Right lobe of liver (tissue), 6 donors: ENCODE results near the gene LYZL2. TPM values are rescaled to one million over a fixed set of nuclear protein-coding genes. Genes with fewer than 3 reads are reported as not detected.
"Not testable (repeated sequence)": the region's sequence is repeated elsewhere in the genome, so short reads cannot be mapped to it uniquely, and the experiment has no call there.

Source experiments
- ATAC-seq, 4 donors: fragments of 200-7000 bp; cut with Tn5 transposase; one replicate each; pipeline ENCODE4 v1.9.1; 2020; ENCODE audit warnings: mild to moderate bottlenecking in 4 of 4, moderate library complexity in 4 of 4
- DNase-seq, 3 donors: peaks; one replicate each; pipeline ENCODE4 v3.0.0-alpha.2; 2020
- H3K27ac ChIP-seq, 3 donors: fragments of 200-600 bp; one replicate each; pipeline ENCODE4 v1.8.0; 2022
- H3K27me3 ChIP-seq, 2 donors: fragments of 200-600 bp; one replicate each; pipeline ENCODE4 v1.8.0; 2022
- H3K36me3 ChIP-seq, 4 donors: fragments of 200-600 bp; sonication (generic) in 1 of 4; one replicate each; pipeline versions ENCODE4 v1.5.1 to v1.8.0; 2017 to 2022; ENCODE audit warnings: control low read depth in 1 of 4
- H3K4me1 ChIP-seq, 4 donors: fragments of 200-600 bp; sonication (generic) in 1 of 4; one replicate each; pipeline versions ENCODE4 v1.5.1 to v1.8.0; 2017 to 2022; ENCODE audit warnings: control low read depth in 1 of 4
- H3K4me3 ChIP-seq, 3 donors: fragments of 200-600 bp; one replicate each; pipeline ENCODE4 v1.8.0; 2022
- H3K9me3 ChIP-seq, 4 donors: fragments of 200-600 bp; sonication (generic) in 1 of 4; one replicate each; pipeline versions ENCODE4 v1.5.1 to v1.8.0; 2017 to 2022; ENCODE audit warnings: control low read depth in 1 of 4
- POLR2A ChIP-seq: fragments of 450-650 bp; IDR thresholded peaks from one replicate; pipeline ENCODE4 v1.6.1; 2017; ENCODE audit warnings: antibody characterized with exemption, mild to moderate bottlenecking
- WGBS: methylation state at CpG from one replicate; pipeline ENCODE4 v1.1.6; 2018; ENCODE audit warnings: low coverage, low lambda C conversion rate; ENCODE audit not compliant: insufficient coverage; ENCODE audit errors: missing lambda C conversion rate; 5-methylcytosine and 5-hydroxymethylcytosine counted together
- intact Hi-C, 2 donors: fragments of 100-400 bp; cut with DNase I; formaldehyde crosslinking; loops; one replicate each; pipeline versions ENCODE4 v1.11.2 to v1.14.1; 2022
- total RNA-seq, 6 experiments: library from RNA; depleted of rRNA in 2 of 6; stranded (reverse); fragments of >200 nt in 2 of 6; fragmentation: NEBNext Ultra II Directional in 3 of 6; extraction: Animal tissue kit (Norgen Biotek cat#: 25700) in 3 of 6; gene quantifications; one replicate each; pipeline versions ENCODE4 v1.1.0 to v1.2.4, GENCODE V29; 2016 to 2023
- TF ChIP-seq, protein P1 (sequence below), 4 donors: fragments of 200-600 bp in 3 of 4; fragments of 450-650 bp in 1 of 4; IDR thresholded peaks; one replicate each; pipeline versions ENCODE4 v1.5.1 to v1.8.0; 2016 to 2022; ENCODE audit warnings: antibody characterized with exemption in 4 of 4, mild to moderate bottlenecking in 2 of 4
- donor health status: DM: no; HTN: yes; CAD: no.
- donor health status: DM: no; HTN: no; CAD: no.
- donor health status: DM: no; HTN: no; CAD: no.
- donor health status: DM: no; HTN: yes; CAD: no.
- donor health status: DM: no; HTN: yes; CAD: no.

LYZL2 gene
- total RNA-seq, 6 experiments from 2014 or later, result not detected

DNA sequence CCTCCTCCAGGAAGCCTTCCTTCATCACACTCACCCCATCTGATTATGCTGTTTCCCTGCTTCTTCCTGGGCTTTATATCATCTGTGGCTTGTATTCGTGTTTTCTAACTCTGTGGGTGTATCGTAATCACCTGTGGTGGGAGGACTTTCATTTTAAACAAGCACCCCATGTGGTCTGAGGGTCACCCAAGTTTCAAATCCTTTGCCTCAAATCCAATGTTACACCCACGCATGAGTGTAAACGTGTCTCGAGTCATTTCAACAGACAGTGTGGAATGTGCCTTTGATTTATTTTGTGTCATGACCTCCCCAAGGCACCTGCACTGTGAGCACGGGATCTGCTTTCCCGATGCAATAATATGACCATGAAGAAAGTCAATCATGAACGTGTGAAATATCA, 17.5 kb upstream of the LYZL2 start:
- WGBS, result 41% methylated on average over 8 of the region's 8 CpGs
- TF ChIP-seq POLR2A, result no peak
- TF ChIP-seq, protein P1, sequence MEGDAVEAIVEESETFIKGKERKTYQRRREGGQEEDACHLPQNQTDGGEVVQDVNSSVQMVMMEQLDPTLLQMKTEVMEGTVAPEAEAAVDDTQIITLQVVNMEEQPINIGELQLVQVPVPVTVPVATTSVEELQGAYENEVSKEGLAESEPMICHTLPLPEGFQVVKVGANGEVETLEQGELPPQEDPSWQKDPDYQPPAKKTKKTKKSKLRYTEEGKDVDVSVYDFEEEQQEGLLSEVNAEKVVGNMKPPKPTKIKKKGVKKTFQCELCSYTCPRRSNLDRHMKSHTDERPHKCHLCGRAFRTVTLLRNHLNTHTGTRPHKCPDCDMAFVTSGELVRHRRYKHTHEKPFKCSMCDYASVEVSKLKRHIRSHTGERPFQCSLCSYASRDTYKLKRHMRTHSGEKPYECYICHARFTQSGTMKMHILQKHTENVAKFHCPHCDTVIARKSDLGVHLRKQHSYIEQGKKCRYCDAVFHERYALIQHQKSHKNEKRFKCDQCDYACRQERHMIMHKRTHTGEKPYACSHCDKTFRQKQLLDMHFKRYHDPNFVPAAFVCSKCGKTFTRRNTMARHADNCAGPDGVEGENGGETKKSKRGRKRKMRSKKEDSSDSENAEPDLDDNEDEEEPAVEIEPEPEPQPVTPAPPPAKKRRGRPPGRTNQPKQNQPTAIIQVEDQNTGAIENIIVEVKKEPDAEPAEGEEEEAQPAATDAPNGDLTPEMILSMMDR (IDR thresholded peaks at IDR 0.05), result no peak
- no peak overlapping the region for H3K4me3 ChIP-seq
- H3K27ac ChIP-seq, result no peak overlapping the region
- H3K27me3 ChIP-seq, result no peaks in the 10 kb centered on the region
- ATAC-seq (no peak), DNase-seq (no peak)
- intact Hi-C loops, result no loop called here
- H3K36me3 ChIP-seq, result no peaks in the 10 kb centered on the region
- H3K9me3 ChIP-seq, result no peaks in the 10 kb centered on the region
- no peaks in the 10 kb centered on the region for H3K4me1 ChIP-seq

DNA sequence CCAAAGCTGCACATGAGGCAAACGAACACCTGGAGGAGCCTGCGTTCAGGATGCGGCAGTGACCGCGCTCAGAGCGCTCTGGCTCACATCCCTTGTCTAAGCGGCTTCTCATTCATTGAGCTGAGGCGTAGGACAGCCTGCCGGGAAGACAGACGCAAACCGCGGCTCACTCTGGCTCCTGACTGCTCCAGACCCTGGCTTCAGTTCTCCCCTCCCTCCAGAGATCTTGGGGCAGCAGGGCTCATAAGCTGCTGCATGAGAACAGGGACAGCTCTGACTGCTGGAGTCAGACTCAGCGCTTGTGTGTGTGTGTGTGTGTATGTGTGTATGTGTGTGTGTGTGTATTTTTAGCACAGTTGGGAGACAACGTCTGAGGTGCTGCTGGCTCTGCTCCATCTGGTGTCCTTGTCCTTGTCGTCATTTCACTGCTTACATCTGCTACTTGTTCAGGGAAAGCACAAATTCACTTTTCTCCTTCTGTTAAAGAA, 15.8 kb upstream of the LYZL2 start:
- no peaks in the 10 kb centered on the region for H3K36me3 ChIP-seq
- peak in 1 of 3 donors; percentile 30 for DNase-seq
- peak; percentile 55 to 70 (median 60) for ATAC-seq
- H3K4me1 ChIP-seq, result no peaks in the 10 kb centered on the region
- no peak overlapping the region for H3K27ac ChIP-seq
- intact Hi-C loops, result no loop called here
- H3K4me3 ChIP-seq, result no peak overlapping the region
- H3K27me3 ChIP-seq, result no peaks in the 10 kb centered on the region
- no peaks in the 10 kb centered on the region for H3K9me3 ChIP-seq
- WGBS, result 12% methylated on average over 14 of the region's 15 CpGs
- TF ChIP-seq POLR2A, result no peak
- TF ChIP-seq, protein P1 (IDR thresholded peaks at IDR 0.05), result no peak

DNA sequence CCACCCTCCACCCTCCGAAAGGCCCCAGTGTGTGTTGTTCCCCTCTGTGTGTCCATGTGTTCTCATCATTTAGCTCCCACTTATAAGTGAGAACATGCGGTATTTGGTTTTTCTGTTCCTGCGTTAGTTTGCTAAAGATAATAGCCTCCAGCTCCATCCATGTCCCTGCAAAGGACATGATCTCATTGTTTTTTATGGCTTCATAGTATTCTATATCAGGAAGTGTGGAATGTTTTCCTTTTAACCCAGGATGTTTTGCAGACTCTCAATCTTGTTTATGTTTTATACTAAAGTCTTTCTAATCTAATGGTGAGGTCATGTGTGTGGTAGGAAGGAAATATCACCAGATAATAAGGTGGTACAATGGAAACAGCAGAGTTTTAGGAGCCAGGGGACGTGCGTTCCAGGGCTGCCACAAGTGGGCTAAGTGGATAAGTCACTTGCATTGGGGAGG, 14.9 kb upstream of the LYZL2 start:
- 52% methylated on average over 5 of the region's 5 CpGs for WGBS

DNA sequence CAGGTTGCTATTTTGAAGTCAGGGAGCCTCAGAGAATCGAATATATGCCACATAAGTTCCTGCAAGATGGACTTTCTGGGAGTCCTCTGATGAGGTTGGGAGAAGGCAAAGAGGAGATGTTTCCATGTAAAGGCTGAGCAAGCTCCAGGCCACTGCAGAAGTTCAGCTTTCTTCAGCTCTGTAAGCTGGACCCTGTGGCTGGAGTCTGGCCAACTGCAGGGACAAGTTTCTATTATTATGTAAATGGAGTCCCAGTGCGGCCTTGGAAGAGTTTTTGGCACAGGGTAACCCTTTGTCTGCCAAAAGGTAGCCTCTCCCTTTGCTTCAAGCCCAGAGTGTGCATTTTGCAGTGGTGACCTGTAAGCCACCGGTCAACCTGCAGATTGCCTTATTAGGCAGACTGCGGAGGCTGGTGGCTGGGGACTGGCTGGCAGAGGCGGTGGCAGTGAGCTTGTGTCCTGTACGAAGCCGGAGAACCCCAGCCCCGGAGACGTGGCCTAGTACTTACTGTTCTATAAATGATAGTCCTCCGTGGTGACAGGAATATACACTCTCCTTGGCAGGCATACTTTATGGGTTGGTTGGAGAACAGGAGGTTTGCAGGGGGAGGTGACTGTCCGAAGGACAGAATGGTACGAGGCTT, 14.1 kb upstream of the LYZL2 start:
- H3K27me3 ChIP-seq, intact Hi-C loops, H3K4me3 ChIP-seq, H3K36me3 ChIP-seq, H3K9me3 ChIP-seq, H3K27ac ChIP-seq, DNase-seq, H3K4me1 ChIP-seq: not testable (repeated sequence)
- ATAC-seq, result peak in 1 of 4 donors; percentile 51
- 67% methylated on average over 7 of the region's 12 CpGs for WGBS

More for the DNA sequence above, 14.9 kb upstream of the LYZL2 start:
- H3K36me3 ChIP-seq, H3K27me3 ChIP-seq, H3K4me1 ChIP-seq, intact Hi-C loops, H3K27ac ChIP-seq, DNase-seq, H3K4me3 ChIP-seq, H3K9me3 ChIP-seq: not testable (repeated sequence)
- ATAC-seq, result peak; percentile 35 to 65 (median 51)

DNA sequence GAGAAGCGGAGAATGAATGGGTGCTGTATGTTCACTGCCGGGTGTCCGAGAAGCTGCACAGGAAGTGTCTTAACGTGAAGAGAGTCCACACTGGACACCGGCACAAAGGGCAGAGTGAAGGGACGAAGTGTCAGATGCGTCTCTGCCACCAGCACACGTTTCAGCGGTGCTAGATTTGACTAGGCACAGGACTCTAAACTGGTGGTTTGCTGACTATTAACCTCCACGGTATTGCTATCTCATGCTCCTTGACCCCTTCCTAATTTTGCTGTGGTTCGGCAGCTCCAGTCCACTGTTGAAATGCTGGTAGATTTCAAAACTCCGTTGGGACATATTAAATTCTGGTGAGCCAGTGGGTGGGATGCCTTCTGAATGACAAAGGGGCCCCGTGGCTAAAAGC, 13.3 kb upstream of the LYZL2 start:
- H3K4me1 ChIP-seq, H3K4me3 ChIP-seq, H3K9me3 ChIP-seq, H3K27ac ChIP-seq, intact Hi-C loops, H3K36me3 ChIP-seq, H3K27me3 ChIP-seq, DNase-seq: not testable (repeated sequence)
- 45% methylated on average over 6 of the region's 13 CpGs for WGBS
- ATAC-seq, result peak in 1 of 4 donors; percentile 24

DNA sequence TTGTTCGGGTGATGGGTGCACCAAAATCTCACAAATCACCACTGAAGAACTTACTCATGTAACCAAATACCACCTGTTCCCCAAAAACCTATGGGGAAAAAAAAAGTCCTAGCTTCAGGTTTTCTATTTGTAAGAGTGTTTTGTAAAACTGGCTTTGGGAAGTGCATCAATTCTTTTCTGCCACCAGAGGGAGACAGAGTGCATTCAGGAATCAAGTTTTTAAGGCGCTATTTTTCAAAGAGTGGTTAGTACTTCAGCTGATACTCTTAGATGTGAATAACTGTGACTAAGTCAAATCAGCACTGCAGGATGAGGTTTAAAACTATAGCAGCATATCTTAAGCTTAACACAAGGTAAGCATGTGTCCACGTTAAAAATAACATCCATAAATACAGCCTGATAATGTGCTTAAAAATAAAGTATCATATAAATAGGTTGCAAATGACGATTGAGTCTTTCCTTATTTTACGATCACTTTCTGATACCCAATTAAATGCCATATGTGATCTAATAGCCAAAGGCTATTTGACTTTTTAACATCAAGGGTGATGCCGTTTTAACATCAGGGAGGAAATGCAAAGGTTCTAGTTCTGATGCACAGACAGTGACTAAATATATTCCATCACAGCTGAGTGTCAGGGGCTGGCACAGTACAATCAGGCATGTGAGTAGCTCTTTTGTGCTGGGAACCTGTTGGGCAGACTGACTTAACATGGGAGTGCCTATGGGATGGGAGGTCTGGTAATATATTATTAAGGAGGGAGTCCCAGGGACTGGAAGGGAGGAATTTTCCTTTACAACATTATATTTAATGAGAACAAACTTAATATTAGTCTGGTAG, 10.6 kb upstream of the LYZL2 start:
- no peak for DNase-seq
- Histone ChIP-seq H3K4me3 (no peak overlapping the region), H3K4me1 (no peaks in the 10 kb centered on the region), H3K27me3 (no peaks in the 10 kb centered on the region), H3K36me3 (no peaks in the 10 kb centered on the region), H3K9me3 (no peaks in the 10 kb centered on the region), H3K27ac (no peak overlapping the region)
- peak in 3 of 4 donors; percentile 47 to 70 (median 65) for ATAC-seq
- intact Hi-C loops, result no loop called here
- TF ChIP-seq POLR2A, result no peak
- TF ChIP-seq, protein P1 (IDR thresholded peaks at IDR 0.05), result peak; percentile 73 to 96 (median 92)
- WGBS, result 37% methylated on average over 6 of the region's 6 CpGs
